H1 (cell line): Measurements from ENCODE around the gene TXNDC11. TPM values are rescaled to one million over a fixed set of nuclear protein-coding genes. Genes with fewer than 3 reads are reported as not detected.

ENCODE experiments used
- CTCF ChIA-PET: fragments of 300-600 bp; sonication (Branson Sonifier 250); formaldehyde crosslinking; loops from one replicate; lab custom pipeline; 2021; ENCODE audit not compliant: partially characterized antibody; lab: Charles Lee
- POLR2A ChIA-PET: fragments of 300-600 bp; sonication (Branson Sonifier 250); formaldehyde crosslinking; loops from one replicate; lab custom pipeline; 2021; ENCODE audit warnings: inconsistent platforms; ENCODE audit not compliant: partially characterized antibody; lab: Charles Lee
- DNase-seq, 2 experiments: peaks; one replicate each; pipeline versions ENCODE4 v3.0.0 to v3.0.0-alpha.2; 2010 to 2022; ENCODE audit warnings: low spot score in 2 of 2, low read depth in 1 of 2, mixed read lengths in 1 of 2
- FAIRE-seq: peaks from 2 replicates; lab custom pipeline; 2011; peaks lifted over from hg19 to GRCh38; lab: Jason Lieb, UNC
- H2AFZ ChIP-seq: 2 replicates; pipeline ENCODE4 v1.8.1; 2012; ENCODE audit warnings: low read length, inconsistent platforms
- H2AK5ac ChIP-seq: 2 replicates; pipeline ENCODE4 v1.6.1; 2013; ENCODE audit warnings: low read depth, low read length
- H2BK120ac ChIP-seq: replicated peaks from 2 replicates; pipeline ENCODE3; 2013; ENCODE audit warnings: low read depth, low read length, inconsistent platforms
- H2BK12ac ChIP-seq: 2 replicates; pipeline ENCODE4 v1.6.1; 2013; ENCODE audit warnings: low read depth, low read length
- H2BK15ac ChIP-seq: 2 replicates; pipeline ENCODE4 v1.6.1; 2013; ENCODE audit warnings: low read length
- H2BK20ac ChIP-seq: 2 replicates; pipeline ENCODE4 v1.6.1; 2013; ENCODE audit warnings: low read length
- H2BK5ac ChIP-seq: 2 replicates; pipeline ENCODE4 v1.6.1; 2013; ENCODE audit warnings: low read depth, low read length
- H3K14ac ChIP-seq: 2 replicates; pipeline ENCODE4 v1.6.1; 2013; ENCODE audit warnings: inconsistent platforms; ENCODE audit not compliant: insufficient read length
- H3K18ac ChIP-seq: 2 replicates; pipeline ENCODE4 v1.6.1; 2013; ENCODE audit warnings: low read length; ENCODE audit errors: extremely low read depth
- H3K23ac ChIP-seq: 2 replicates; pipeline ENCODE4 v1.6.1; 2013; ENCODE audit warnings: inconsistent platforms; ENCODE audit not compliant: insufficient read length
- H3K23me2 ChIP-seq: 2 replicates; pipeline ENCODE4 v1.6.1; 2013; ENCODE audit warnings: low read depth, low read length
- H3K27ac ChIP-seq: 2 replicates; pipeline ENCODE4 v1.6.1; 2011; ENCODE audit warnings: low read depth, low read length, inconsistent platforms
- H3K27me3 ChIP-seq, 4 experiments: replicated peaks in 1 of 4; 1 replicate in 1 of 4; 2 replicates in 3 of 4; pipeline versions ENCODE4 v1.6.1 to v1.8.1; 2011 to 2013; ENCODE audit warnings: low read length in 3 of 4, mild to moderate bottlenecking in 3 of 4, inconsistent platforms in 2 of 4, mixed read lengths in 2 of 4, moderate library complexity in 1 of 4; ENCODE audit not compliant: control insufficient read depth in 3 of 4, insufficient read depth in 3 of 4; ENCODE audit errors: extremely low read depth in 1 of 4
- H3K36me3 ChIP-seq, 4 experiments: 2 replicates each; pipeline versions ENCODE4 v1.6.1 to v1.8.1; 2011 to 2013; ENCODE audit warnings: mild to moderate bottlenecking in 4 of 4, low read length in 3 of 4, moderate library complexity in 2 of 4, control low read depth in 1 of 4, inconsistent platforms in 1 of 4; ENCODE audit not compliant: insufficient read depth in 4 of 4, control insufficient read depth in 2 of 4
- H3K4ac ChIP-seq: replicated peaks from 2 replicates; pipeline ENCODE3; 2013; ENCODE audit warnings: low read length, low read depth, mixed read lengths, inconsistent platforms; ENCODE audit not compliant: insufficient read length
- H3K4me1 ChIP-seq, 4 experiments: replicated peaks in 1 of 4; 1 replicate in 1 of 4; 2 replicates in 3 of 4; pipeline versions ENCODE4 v1.6.1 to v1.8.1; 2011 to 2013; ENCODE audit warnings: low read length in 3 of 4, inconsistent platforms in 2 of 4, mixed read lengths in 1 of 4; ENCODE audit not compliant: insufficient read depth in 4 of 4, control insufficient read depth in 3 of 4
- H3K4me2 ChIP-seq, 2 experiments: 2 replicates each; pipeline versions ENCODE4 v1.6.1 to v1.8.1; 2011 to 2013; ENCODE audit warnings: low read depth in 2 of 2, low read length in 2 of 2, control low read depth in 1 of 2, inconsistent platforms in 1 of 2, mild to moderate bottlenecking in 1 of 2; ENCODE audit not compliant: insufficient read depth in 1 of 2
- H3K4me3 ChIP-seq, 4 experiments: fragments of 200-600, 300-600 bp in 1 of 4; sonication (generic), shearing (Covaris generic), sonication (Bioruptor Twin) in 1 of 4; 2 replicates each; pipeline versions ENCODE4 v1.5.1 to v1.8.1; 2011 to 2016; ENCODE audit warnings: low read length in 4 of 4, low read depth in 3 of 4, control low read depth in 2 of 4, inconsistent platforms in 2 of 4, mild to moderate bottlenecking in 2 of 4, mixed read lengths in 1 of 4, moderate library complexity in 1 of 4; ENCODE audit not compliant: insufficient read depth in 2 of 4; ENCODE audit errors: extremely low read depth in 1 of 4
- H3K56ac ChIP-seq: replicated peaks from 2 replicates; pipeline ENCODE3; 2013; ENCODE audit warnings: low read depth, mild to moderate bottlenecking, mixed read lengths, low read length, inconsistent platforms; ENCODE audit not compliant: insufficient read length
- H3K79me1 ChIP-seq: 2 replicates; pipeline ENCODE4 v1.6.1; 2013; ENCODE audit warnings: low read depth, low read length, control low read depth
- H3K79me2 ChIP-seq, 2 experiments: 2 replicates each; pipeline versions ENCODE4 v1.6.1 to v1.8.1; 2012 to 2013; ENCODE audit warnings: low read length in 2 of 2, mild to moderate bottlenecking in 2 of 2, inconsistent platforms in 1 of 2; ENCODE audit not compliant: insufficient read depth in 2 of 2, control insufficient read depth in 1 of 2
- H3K9ac ChIP-seq, 4 experiments: replicated peaks in 1 of 4; 1 replicate in 1 of 4; 2 replicates in 3 of 4; pipeline versions ENCODE4 v1.6.1 to v1.8.1; 2011 to 2013; ENCODE audit warnings: low read depth in 3 of 4, low read length in 3 of 4, control low read depth in 2 of 4, mild to moderate bottlenecking in 2 of 4, moderate library complexity in 2 of 4, inconsistent platforms in 1 of 4; ENCODE audit errors: extremely low read depth in 1 of 4
- H3K9me3 ChIP-seq, 2 experiments: 2 replicates each; pipeline versions ENCODE4 v1.6.1 to v1.8.1; 2012 to 2013; ENCODE audit warnings: mild to moderate bottlenecking in 2 of 2, moderate library complexity in 2 of 2, control low read depth in 1 of 2, inconsistent platforms in 1 of 2, low read depth in 1 of 2, low read length in 1 of 2, mixed read lengths in 1 of 2; ENCODE audit not compliant: insufficient read depth in 2 of 2
- H4K20me1 ChIP-seq, 2 experiments: replicated peaks in 1 of 2; 2 replicates each; pipeline versions ENCODE3 to v1.8.1; 2011 to 2013; ENCODE audit warnings: inconsistent platforms in 2 of 2, low read length in 2 of 2, mild to moderate bottlenecking in 1 of 2; ENCODE audit not compliant: insufficient read depth in 2 of 2, control insufficient read depth in 1 of 2
- H4K5ac ChIP-seq: 2 replicates; pipeline ENCODE4 v1.6.1; 2013; ENCODE audit warnings: low read length, low read depth, mixed read lengths, inconsistent platforms; ENCODE audit not compliant: insufficient read length
- H4K8ac ChIP-seq: 2 replicates; pipeline ENCODE4 v1.8.0; 2013; ENCODE audit warnings: mild to moderate bottlenecking, moderate library complexity, low read length, inconsistent platforms; ENCODE audit not compliant: insufficient read depth; ENCODE audit errors: extremely low read depth
- H4K91ac ChIP-seq: replicated peaks from 2 replicates; pipeline ENCODE3; 2013; ENCODE audit warnings: low read length, mixed read lengths, inconsistent platforms; ENCODE audit not compliant: insufficient read length
- BACH1 ChIP-seq: IDR thresholded peaks from 2 replicates; pipeline ENCODE4 v1.6.1; 2012; ENCODE audit warnings: low read length, improper control_type of control experiment
- GABPA ChIP-seq: IDR thresholded peaks from 2 replicates; pipeline ENCODE4 v1.6.1; 2011; ENCODE audit warnings: mild to moderate bottlenecking, low read length, moderate library complexity, borderline replicate concordance; ENCODE audit not compliant: insufficient read depth
- HDAC6 ChIP-seq: IDR thresholded peaks from one replicate; pipeline ENCODE4 v1.7.1; 2012; ENCODE audit warnings: low read depth, mild to moderate bottlenecking, inconsistent platforms, low read length, moderate library complexity
- JUN ChIP-seq: IDR thresholded peaks from 2 replicates; pipeline ENCODE4 v1.6.1; 2011; ENCODE audit warnings: low read depth, mild to moderate bottlenecking, improper control_type of control experiment, low read length
- NANOG ChIP-seq: IDR thresholded peaks from 2 replicates; pipeline ENCODE4 v1.6.1; 2011; ENCODE audit warnings: low read length, low read depth, mild to moderate bottlenecking, inconsistent platforms; ENCODE audit not compliant: insufficient read depth, poor library complexity, severe bottlenecking
- SAP30 ChIP-seq: fragments of 300-600 bp; sonication (generic); IDR thresholded peaks from 2 replicates; pipeline ENCODE4 v1.7.1; 2012; ENCODE audit warnings: low read length, moderate library complexity, mild to moderate bottlenecking, inconsistent platforms; ENCODE audit not compliant: insufficient read depth, insufficient replicate concordance
- SRF ChIP-seq: IDR thresholded peaks from 2 replicates; pipeline ENCODE4 v1.6.1; 2011; ENCODE audit warnings: mild to moderate bottlenecking, low read depth, low read length, moderate library complexity
- SUZ12 ChIP-seq: fragments of 200-600 bp; sonication (generic); IDR thresholded peaks from 2 replicates; pipeline ENCODE4 v1.6.1; 2012; ENCODE audit warnings: mild to moderate bottlenecking, inconsistent platforms, low read length, moderate library complexity, mixed read lengths
- WGBS, 2 experiments: shearing (Covaris generic) in 1 of 2; methylation state at CpG; one replicate each; pipeline versions ENCODE4 v1.1.6 to v1.1.7; 2013 to 2015; ENCODE audit warnings: low lambda C conversion rate in 2 of 2, mixed read lengths in 2 of 2, inconsistent platforms in 1 of 2, low coverage in 1 of 2, missing lambda C conversion rate in 1 of 2; ENCODE audit not compliant: insufficient replicate concordance in 2 of 2, insufficient coverage in 1 of 2, insufficient read length in 1 of 2; ENCODE audit errors: extremely low coverage in 1 of 2, missing lambda C conversion rate in 1 of 2; 5-methylcytosine and 5-hydroxymethylcytosine counted together
- polyA plus RNA-seq, 7 experiments: library from polyadenylated mRNA; depleted of rRNA in 3 of 7; stranded (reverse) in 5 of 7; unstranded in 2 of 7; fragments of >200 nt in 5 of 7; fragments of 200-250 nt in 2 of 7; gene quantifications; 1 replicate in 5 of 7; 2 replicates in 1 of 7; 4 replicates in 1 of 7; pipeline versions ENCODE4 v1.2.1 to v1.2.3, GENCODE V29; 2011 to 2013; ENCODE audit warnings: missing spikeins in 2 of 7, mixed read lengths in 2 of 7
- total RNA-seq: library from RNA; stranded (reverse); fragmentation: NEBNext Ultra II Directional; extraction: Animal tissue kit (Norgen Biotek cat#: 25700); gene quantifications from 2 replicates; pipeline ENCODE4 v1.2.1, GENCODE V29; 2021
- TF ChIP-seq, protein P1 (sequence below): IDR thresholded peaks from 2 replicates; pipeline ENCODE4 v1.6.1; 2012; ENCODE audit warnings: inconsistent platforms
- TF ChIP-seq, protein P2 (sequence below): IDR thresholded peaks from 2 replicates; pipeline ENCODE4 v1.6.1; 2012; ENCODE audit warnings: low read length, inconsistent platforms

TXNDC11 gene
- total and polyA plus RNA-seq, 2 of the 8 experiments (the other 6 are each of a cell fraction or from before 2014, with no cell fraction given), result 13.5 to 13.8 TPM

DNA sequence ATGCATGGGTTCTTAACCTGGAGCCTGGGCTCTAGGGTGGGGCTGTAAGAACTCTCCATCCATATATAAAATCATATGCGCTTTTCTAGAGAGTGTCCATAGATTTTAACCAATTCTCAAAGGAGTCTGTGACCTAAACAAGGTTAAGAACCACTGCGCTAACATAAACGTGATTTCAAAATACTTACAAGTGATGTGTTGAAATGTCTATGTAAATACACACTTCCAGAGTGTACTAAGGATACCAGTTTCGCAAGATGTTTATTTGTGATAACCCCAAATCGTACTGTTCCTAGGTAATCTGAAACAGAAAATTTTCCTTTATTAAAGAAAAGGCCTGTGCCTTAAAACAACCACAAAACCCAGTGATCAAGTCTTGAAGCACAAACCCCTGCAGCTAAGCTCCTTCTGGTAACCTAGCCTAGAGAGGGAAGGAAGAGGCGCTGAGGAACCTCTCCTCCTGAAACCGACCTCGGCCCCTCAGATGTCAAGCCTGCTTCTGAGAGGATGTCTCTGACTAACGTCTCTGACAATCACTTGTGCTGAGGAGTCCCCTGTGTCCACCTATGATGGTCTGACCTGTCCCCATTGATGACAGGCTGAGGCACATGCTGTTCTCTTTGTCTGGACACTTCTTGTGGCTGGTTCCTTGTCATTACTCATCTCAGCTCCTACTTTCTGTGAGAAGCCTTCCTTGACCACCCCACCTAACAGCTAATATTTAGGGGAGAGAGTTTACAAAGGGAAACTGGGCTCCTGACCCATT is 42.2 kb downstream of the TXNDC11 start:
- H4K8ac ChIP-seq, result no peak overlapping the region; the same call in 1 of the 2 replicates
- H3K14ac ChIP-seq, result no peak overlapping the region
- no peak overlapping the region for H2AK5ac ChIP-seq
- H4K20me1 ChIP-seq, result peaks cover 2% of the 10 kb centered on the region in 2 experiments
- H3K23me2 ChIP-seq, result no peaks in the 10 kb centered on the region; the same call in 1 of the 2 replicates
- FAIRE-seq (no peak), DNase-seq (no peak)
- H3K79me2 ChIP-seq, result no peaks in the 10 kb centered on the region
- no peak overlapping the region for H3K56ac ChIP-seq
- no peak overlapping the region for H3K4me2 ChIP-seq
- WGBS, 2 experiments, result 92% methylated on average over 8 of the region's 9 CpGs; no CpG with 5 or more reads in 1 of the 2 experiments
- no peak overlapping the region for H2BK15ac ChIP-seq
- ChIA-PET CTCF (interaction anchor here (1.0 to 3.4 kb wide), 2 partner anchors 10 to 14 kb away, joined by 3 to 13 read pairs; no protein-coding TSS in a partner anchor), POLR2A (interaction anchor here (0.7 to 0.9 kb wide), 2 partner anchors 15 to 236 kb away, joined by 3 read pairs; no protein-coding TSS in a partner anchor)
- H2BK5ac ChIP-seq, result no peak overlapping the region
- H3K79me1 ChIP-seq, result peaks cover 3% of the 10 kb centered on the region; the same call in 1 of the 2 replicates
- no peak overlapping the region for H4K5ac ChIP-seq
- H2AFZ ChIP-seq, result no peak overlapping the region
- no peak overlapping the region for H4K91ac ChIP-seq
- no peak overlapping the region for H3K27ac ChIP-seq
- H3K4me3 ChIP-seq, result no peak overlapping the region
- no peak overlapping the region for H2BK120ac ChIP-seq
- H3K9me3 ChIP-seq, result no peaks in the 10 kb centered on the region
- H3K9ac ChIP-seq, result no peak overlapping the region
- no peak overlapping the region for H3K18ac ChIP-seq
- no peak overlapping the region for H3K23ac ChIP-seq
- peaks cover 0 to 12% (median 4%) of the 10 kb centered on the region in 4 experiments; a peak in 5 of 8 replicates for H3K36me3 ChIP-seq
- H2BK20ac ChIP-seq, result no peak overlapping the region
- H3K27me3 ChIP-seq, result no peaks in the 10 kb centered on the region
- no peaks in the 10 kb centered on the region for H3K4me1 ChIP-seq
- H2BK12ac ChIP-seq, result no peak overlapping the region
- H3K4ac ChIP-seq, result no peak overlapping the region
- TF ChIP-seq BACH1, result no peak
- no peak for TF ChIP-seq SAP30
- TF ChIP-seq SUZ12, result no peak
- no peak for TF ChIP-seq HDAC6
- no peak for TF ChIP-seq NANOG
- no peak for TF ChIP-seq JUN
- no peak for TF ChIP-seq GABPA
- no peak for TF ChIP-seq SRF
- TF ChIP-seq, protein P1, sequence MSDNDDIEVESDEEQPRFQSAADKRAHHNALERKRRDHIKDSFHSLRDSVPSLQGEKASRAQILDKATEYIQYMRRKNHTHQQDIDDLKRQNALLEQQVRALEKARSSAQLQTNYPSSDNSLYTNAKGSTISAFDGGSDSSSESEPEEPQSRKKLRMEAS, result no peak
- TF ChIP-seq, protein P2, sequence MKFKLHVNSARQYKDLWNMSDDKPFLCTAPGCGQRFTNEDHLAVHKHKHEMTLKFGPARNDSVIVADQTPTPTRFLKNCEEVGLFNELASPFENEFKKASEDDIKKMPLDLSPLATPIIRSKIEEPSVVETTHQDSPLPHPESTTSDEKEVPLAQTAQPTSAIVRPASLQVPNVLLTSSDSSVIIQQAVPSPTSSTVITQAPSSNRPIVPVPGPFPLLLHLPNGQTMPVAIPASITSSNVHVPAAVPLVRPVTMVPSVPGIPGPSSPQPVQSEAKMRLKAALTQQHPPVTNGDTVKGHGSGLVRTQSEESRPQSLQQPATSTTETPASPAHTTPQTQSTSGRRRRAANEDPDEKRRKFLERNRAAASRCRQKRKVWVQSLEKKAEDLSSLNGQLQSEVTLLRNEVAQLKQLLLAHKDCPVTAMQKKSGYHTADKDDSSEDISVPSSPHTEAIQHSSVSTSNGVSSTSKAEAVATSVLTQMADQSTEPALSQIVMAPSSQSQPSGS, result no peak
